ENCODE results near the gene CCDC91. TPM values are rescaled to one million over a fixed set of nuclear protein-coding genes. Genes with fewer than 3 reads are reported as not detected.

CCDC91 gene
- total RNA-seq, 4 donors from 2014 or later: 48.6 to 95.3 (median 52.1) TPM

DNA sequence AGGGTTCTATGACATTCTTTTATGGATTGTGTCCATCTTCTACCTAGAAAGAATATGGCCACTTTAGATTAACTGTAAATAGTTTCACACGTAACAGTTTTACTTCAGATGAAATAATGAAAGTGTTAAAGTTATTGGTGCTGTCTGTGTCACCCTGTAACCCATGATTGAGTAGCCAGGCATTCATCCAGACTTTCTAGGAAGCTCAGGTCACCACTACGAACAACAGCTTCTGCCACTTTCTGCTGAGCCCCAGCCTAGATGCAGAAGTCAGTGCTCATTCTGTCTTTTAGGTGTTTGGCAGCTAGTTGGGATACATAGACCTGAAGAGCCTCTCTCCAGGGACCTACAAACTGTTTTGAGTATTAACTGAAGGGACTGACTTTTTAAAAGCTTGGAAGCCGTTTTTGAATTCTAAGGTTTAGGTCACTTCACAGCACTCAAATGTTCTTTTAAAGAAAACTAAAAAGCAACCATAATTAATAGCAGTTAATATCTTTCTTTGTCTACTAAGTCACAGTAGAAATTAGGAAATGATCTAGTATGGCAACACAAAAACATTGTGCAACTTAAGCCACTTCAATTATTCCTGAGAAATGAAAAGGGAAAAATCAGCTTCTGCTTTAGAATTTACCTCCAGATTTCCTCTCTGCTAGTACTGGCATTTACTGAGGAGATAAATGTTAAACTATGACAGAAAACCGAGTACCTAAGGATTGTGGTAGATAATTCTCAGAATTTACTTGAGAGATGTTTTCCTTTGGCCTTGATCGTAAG, 266.9 kb downstream of the CCDC91 start:
- TF ChIP-seq, protein P1, sequence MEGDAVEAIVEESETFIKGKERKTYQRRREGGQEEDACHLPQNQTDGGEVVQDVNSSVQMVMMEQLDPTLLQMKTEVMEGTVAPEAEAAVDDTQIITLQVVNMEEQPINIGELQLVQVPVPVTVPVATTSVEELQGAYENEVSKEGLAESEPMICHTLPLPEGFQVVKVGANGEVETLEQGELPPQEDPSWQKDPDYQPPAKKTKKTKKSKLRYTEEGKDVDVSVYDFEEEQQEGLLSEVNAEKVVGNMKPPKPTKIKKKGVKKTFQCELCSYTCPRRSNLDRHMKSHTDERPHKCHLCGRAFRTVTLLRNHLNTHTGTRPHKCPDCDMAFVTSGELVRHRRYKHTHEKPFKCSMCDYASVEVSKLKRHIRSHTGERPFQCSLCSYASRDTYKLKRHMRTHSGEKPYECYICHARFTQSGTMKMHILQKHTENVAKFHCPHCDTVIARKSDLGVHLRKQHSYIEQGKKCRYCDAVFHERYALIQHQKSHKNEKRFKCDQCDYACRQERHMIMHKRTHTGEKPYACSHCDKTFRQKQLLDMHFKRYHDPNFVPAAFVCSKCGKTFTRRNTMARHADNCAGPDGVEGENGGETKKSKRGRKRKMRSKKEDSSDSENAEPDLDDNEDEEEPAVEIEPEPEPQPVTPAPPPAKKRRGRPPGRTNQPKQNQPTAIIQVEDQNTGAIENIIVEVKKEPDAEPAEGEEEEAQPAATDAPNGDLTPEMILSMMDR (IDR thresholded peaks at IDR 0.05; ENCODE audit: low read depth): no peak

DNA sequence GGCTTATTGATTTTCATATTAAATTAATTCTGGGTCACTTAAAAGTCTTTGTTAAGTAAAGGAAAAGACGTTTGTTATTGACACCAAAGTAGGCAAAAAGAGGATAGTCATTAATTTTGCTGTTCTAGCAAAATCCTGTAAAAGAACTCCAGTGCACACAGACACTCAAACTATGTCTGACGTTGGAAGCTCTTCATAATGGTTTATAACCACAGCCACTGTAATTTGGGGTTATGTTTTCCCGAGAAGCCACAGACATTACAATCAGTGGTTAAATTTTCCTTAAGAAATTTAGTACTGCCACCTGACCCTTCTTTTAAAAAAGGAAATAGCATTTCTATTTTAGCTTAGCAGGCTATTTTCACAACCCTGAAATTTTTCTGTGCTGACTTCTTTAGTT, 267.5 kb downstream of the CCDC91 start:
- TF ChIP-seq, protein P1 (IDR thresholded peaks at IDR 0.05; ENCODE audit: low read depth): no peak

DNA sequence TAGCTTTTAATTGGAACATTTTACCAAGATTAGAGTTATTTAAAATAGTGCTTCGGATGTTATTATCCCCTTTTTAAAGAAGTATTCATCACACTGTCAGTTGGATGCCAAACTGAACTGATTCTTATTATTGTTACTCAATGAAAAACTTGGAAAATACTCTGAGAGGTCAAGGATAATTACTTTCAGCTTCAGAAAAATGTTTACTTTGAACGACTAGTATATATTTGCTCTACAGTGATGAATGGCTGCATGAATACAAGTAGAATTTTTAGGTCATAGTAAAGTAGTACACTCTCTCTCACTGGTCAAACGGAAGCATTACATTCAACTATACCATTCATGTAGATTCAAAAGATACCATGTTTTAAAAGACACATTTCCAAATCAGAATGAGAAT, 269.2 kb downstream of the CCDC91 start:
- TF ChIP-seq, protein P1 (IDR thresholded peaks at IDR 0.05; ENCODE audit: low read depth): no peak

DNA sequence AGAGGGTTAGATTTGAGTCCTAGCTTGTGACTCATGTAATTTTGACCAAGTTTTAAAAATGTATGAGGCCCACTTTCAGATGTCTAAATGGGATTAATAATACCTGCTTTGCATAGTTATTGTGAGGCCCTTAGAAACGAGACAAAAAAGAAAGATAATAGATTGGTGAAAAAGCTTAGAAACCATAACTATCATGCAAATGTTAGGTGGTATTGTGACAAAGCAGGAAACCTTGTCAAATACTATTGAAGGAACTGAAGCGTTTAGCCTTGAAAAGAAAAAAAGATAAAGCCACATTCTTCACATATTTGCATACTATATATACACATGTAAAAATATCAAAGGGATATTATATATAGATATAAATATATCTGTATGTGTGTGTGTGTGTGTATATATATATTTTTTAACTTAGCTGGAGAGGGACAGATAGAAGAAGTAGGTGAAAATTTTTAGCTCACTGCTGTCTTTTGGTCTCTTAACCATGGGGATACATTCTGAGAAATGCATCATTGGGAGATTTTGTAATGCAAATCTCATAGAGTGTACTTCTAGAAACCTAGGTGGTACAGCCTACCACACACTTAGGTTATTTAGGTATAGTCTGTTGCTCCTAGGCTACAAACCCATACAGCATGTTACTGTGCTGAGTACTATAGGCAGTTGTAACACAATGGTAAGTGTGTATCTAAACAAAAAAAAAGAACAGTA, 270.3 kb downstream of the CCDC91 start:
- TF ChIP-seq, protein P1 (IDR thresholded peaks at IDR 0.05; ENCODE audit: low read depth): no peak

DNA sequence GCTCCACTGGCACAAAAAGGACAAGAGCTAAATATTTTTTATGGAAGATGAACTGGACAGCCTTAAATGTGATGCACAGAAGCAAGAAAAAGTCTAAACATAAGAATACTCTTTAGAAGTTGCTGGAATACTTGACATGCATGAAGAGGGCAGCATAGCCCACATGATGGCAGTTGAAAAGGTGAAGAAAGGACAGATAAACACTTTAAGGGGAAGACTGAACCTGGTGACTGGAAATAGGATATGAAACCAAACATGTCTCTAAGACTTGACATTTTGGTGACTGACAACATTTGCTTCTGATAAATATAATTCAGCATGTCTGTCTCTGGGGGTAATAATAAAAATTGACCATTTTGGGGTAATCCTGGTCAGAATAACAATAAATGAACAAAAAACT, 273.1 kb downstream of the CCDC91 start:
- TF ChIP-seq, protein P1 (IDR thresholded peaks at IDR 0.05; ENCODE audit: low read depth): no peak

DNA sequence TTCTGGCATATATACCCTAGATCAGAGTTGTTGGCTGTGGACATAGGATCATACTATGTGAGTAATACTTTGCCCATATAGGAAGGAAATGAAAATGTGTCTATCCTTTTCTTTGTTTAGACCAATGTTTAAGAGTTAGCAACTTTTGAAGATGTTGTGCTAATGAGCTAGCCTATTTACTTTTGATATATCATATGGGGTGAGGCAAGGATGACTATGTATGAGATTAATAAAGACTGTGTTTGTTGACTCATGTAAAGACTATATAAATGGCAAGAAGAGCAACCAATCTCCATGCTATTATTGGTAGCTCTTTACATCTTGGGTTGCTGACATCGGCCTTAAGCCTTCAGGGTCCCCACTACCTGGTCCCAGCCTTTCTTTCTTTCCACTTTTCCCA, 289.4 kb downstream of the CCDC91 start:
- TF ChIP-seq, protein P1 (IDR thresholded peaks at IDR 0.05; ENCODE audit: low read depth): no peak

DNA sequence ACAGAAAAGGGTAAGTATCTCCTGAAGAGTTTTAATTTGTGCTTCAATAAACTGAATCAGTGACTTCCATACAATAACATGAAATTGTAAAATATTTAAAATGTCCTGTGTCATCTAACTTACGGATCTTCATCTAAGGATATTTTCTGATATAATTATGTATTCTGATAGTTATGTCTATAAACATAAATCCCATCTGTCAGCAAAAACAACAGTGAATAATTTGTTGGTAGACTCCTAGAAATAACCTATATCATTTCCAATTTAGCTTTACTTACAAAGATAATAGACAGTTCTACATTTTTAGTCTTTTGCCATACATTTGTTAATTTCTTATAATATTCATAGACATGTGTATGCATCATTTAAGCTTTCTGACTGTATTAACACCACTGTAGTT, 293.9 kb downstream of the CCDC91 start:
- TF ChIP-seq, protein P1 (IDR thresholded peaks at IDR 0.05; ENCODE audit: low read depth): no peak

Measured in subcutaneous adipose tissue (tissue), 4 donors.